HepG2 (cell line): ENCODE results near the gene DDOST. TPM values are rescaled to one million over a fixed set of nuclear protein-coding genes. Genes with fewer than 3 reads are reported as not detected.

Experiments
- ATAC-seq: fragments of 200-7000 bp; cut with Tn5 transposase; 3 replicates; pipeline ENCODE4 v1.9.1; 2020; ENCODE audit warnings: mild to moderate bottlenecking, moderate library complexity
- BruUV-seq: library from RNA; stranded (reverse); fragments of 400-500 nt; replicated peaks from 2 replicates; lab custom pipeline; 2021; lab: Mats Ljungman, UMichigan
- CTCF ChIA-PET: fragments of 300-600 bp; formaldehyde crosslinking; extraction: SDS; loops from one replicate; lab custom pipeline; 2021; ENCODE audit warnings: low total read pairs, inconsistent platforms, low intra/inter-chr PET ratio; lab: Yijun Ruan, JAX
- POLR2A ChIA-PET: fragments of 350-600 bp; sonication (Branson Sonifier 250); formaldehyde crosslinking; loops from one replicate; lab custom pipeline; 2020; ENCODE audit warnings: antibody characterized with exemption, inconsistent platforms; lab: Yijun Ruan, JAX
- DNase-seq: peaks from one replicate; pipeline ENCODE4 v3.0.0-alpha.2; 2015; ENCODE audit warnings: low spot score
- FAIRE-seq: peaks from 3 replicates; lab custom pipeline; 2011; peaks lifted over from hg19 to GRCh38; lab: Jason Lieb, UNC
- H2AFZ ChIP-seq: one replicate; pipeline ENCODE4 v1.6.1; 2011; ENCODE audit warnings: low read length, inconsistent platforms
- H3K27ac ChIP-seq: fragments of 300-600 bp; 3 replicates; pipeline ENCODE4 v1.8.0; 2011; ENCODE audit warnings: mixed run types, mild to moderate bottlenecking, mixed read lengths, low read length, inconsistent platforms; ENCODE audit not compliant: insufficient read depth; ENCODE audit errors: extremely low read length
- H3K27me3 ChIP-seq, 2 experiments: fragments of 200-600 bp in 1 of 2; 2 replicates in 1 of 2; 3 replicates in 1 of 2; pipeline versions ENCODE4 v1.6.0 to v1.8.0; 2011; ENCODE audit warnings: low read length in 2 of 2, mild to moderate bottlenecking in 2 of 2, moderate library complexity in 2 of 2, inconsistent platforms in 1 of 2; ENCODE audit not compliant: insufficient read depth in 2 of 2, control insufficient read depth in 1 of 2
- H3K36me3 ChIP-seq, 2 experiments: fragments of 200-600 bp in 1 of 2; replicated peaks in 1 of 2; 2 replicates in 1 of 2; 3 replicates in 1 of 2; pipeline versions ENCODE4 v1.5.1 to v1.8.0; 2011; ENCODE audit warnings: low read length in 2 of 2, inconsistent platforms in 1 of 2; ENCODE audit not compliant: insufficient read depth in 2 of 2, control insufficient read depth in 1 of 2
- H3K4me1 ChIP-seq: 2 replicates; pipeline ENCODE4 v1.5.1; 2012; ENCODE audit warnings: low read length, inconsistent platforms; ENCODE audit not compliant: insufficient read depth
- H3K4me2 ChIP-seq: 2 replicates; pipeline ENCODE4 v1.6.0; 2011; ENCODE audit warnings: low read depth, low read length, inconsistent platforms
- H3K4me3 ChIP-seq, 3 experiments: fragments of 200-600 bp in 1 of 3; sonication (generic), shearing (Covaris generic) in 1 of 3; replicated peaks in 1 of 3; 2 replicates each; pipeline ENCODE4 v1.5.1; 2011 to 2016; ENCODE audit warnings: low read length in 3 of 3, inconsistent platforms in 2 of 3, low read depth in 2 of 3, mild to moderate bottlenecking in 2 of 3, control low read depth in 1 of 3, mixed read lengths in 1 of 3; ENCODE audit not compliant: insufficient read depth in 1 of 3
- H3K79me2 ChIP-seq: one replicate; pipeline ENCODE4 v1.6.1; 2011; ENCODE audit warnings: low read length, inconsistent platforms; ENCODE audit not compliant: insufficient read depth
- H3K9ac ChIP-seq: 2 replicates; pipeline ENCODE4 v1.6.0; 2011; ENCODE audit warnings: mild to moderate bottlenecking, low read depth, low read length, inconsistent platforms; ENCODE audit not compliant: insufficient read depth
- H3K9me3 ChIP-seq: 2 replicates; pipeline ENCODE4 v1.5.1; 2012; ENCODE audit warnings: mild to moderate bottlenecking, low read length
- H4K20me1 ChIP-seq: 2 replicates; pipeline ENCODE4 v1.6.0; 2011; ENCODE audit warnings: inconsistent platforms, mild to moderate bottlenecking, low read length, moderate library complexity; ENCODE audit not compliant: insufficient read depth
- AGO2 ChIP-seq: fragments of 200-400 bp; formaldehyde crosslinking; optimal IDR thresholded peaks from 2 replicates; pipeline ENCODE3; 2017; ENCODE audit warnings: mild to moderate bottlenecking, low read depth, low read length, moderate library complexity
- HNF4A ChIP-seq: sonication (generic); formaldehyde crosslinking; IDR thresholded peaks from 2 replicates; pipeline ENCODE4 v1.4.0; 2020; ENCODE audit warnings: missing genetic modification reagents
- HNF4G ChIP-seq, 2 experiments: sonication (generic) in 1 of 2; formaldehyde crosslinking in 1 of 2; IDR thresholded peaks; 2 replicates each; pipeline versions ENCODE4 v1.4.0 to v1.6.1; 2011 to 2020; ENCODE audit warnings: borderline replicate concordance in 2 of 2, low read depth in 2 of 2, mild to moderate bottlenecking in 2 of 2, low read length in 1 of 2, missing genetic modification reagents in 1 of 2, moderate library complexity in 1 of 2
- NFATC3 ChIP-seq: sonication (generic); formaldehyde crosslinking; IDR thresholded peaks from 2 replicates; pipeline ENCODE4 v1.5.1; 2020; ENCODE audit warnings: mild to moderate bottlenecking, missing genetic modification reagents
- ONECUT2 ChIP-seq: sonication (generic); formaldehyde crosslinking; IDR thresholded peaks from 2 replicates; pipeline ENCODE4 v1.4.0; 2020; ENCODE audit warnings: missing genetic modification reagents
- RAD51 ChIP-seq: fragments of 450-650 bp; IDR thresholded peaks from 2 replicates; pipeline ENCODE4 v1.6.1; 2016; ENCODE audit warnings: borderline replicate concordance
- ZNF253 ChIP-seq: sonication (generic); formaldehyde crosslinking; IDR thresholded peaks from 2 replicates; pipeline ENCODE4 v1.8.0; 2022; ENCODE audit warnings: mild to moderate bottlenecking, missing genetic modification reagents, borderline replicate concordance
- WGBS: methylation state at CpG from one replicate; pipeline ENCODE4 v1.1.6; 2017; ENCODE audit warnings: low lambda C conversion rate; 5-methylcytosine and 5-hydroxymethylcytosine counted together
- in situ Hi-C: cut with HindIII; loops from 2 replicates; pipeline ENCODE4 v1.10.0; 2017; ENCODE audit warnings: low pct_unique_long_range_greater_than_20kb; ENCODE audit not compliant: extremely low pct_ligation_motif_present
- intact Hi-C: fragments of 100-400 bp; cut with micrococcal nuclease; formaldehyde crosslinking; loops from one replicate; pipeline ENCODE4 v1.10.0; 2022; ENCODE audit not compliant: unreplicated experiment
- polyA plus RNA-seq, 8 experiments: library from polyadenylated mRNA; depleted of rRNA in 3 of 8; stranded (reverse) in 7 of 8; unstranded in 1 of 8; fragments of >200 nt; fragmentation: Illumina TruSeq in 4 of 8; extraction: Trizol in 4 of 8; gene quantifications; 2 replicates each; pipeline versions ENCODE4 v1.2.1 to v1.2.3, GENCODE V29; 2011 to 2016; ENCODE audit warnings: low read depth in 4 of 8, missing spikeins in 1 of 8, mixed read lengths in 1 of 8; ENCODE audit not compliant: insufficient read depth in 1 of 8
- total RNA-seq, 5 experiments: library from RNA; depleted of rRNA; stranded (reverse); fragments of >200 nt; fragmentation: Illumina TruSeq; extraction: Trizol; gene quantifications; 2 replicates each; pipeline ENCODE4 v1.2.3, GENCODE V29; 2016; ENCODE audit warnings: low read depth in 1 of 5
- TF ChIP-seq, protein P1 (sequence below): sonication (generic); formaldehyde crosslinking; IDR thresholded peaks from 2 replicates; pipeline ENCODE4 v1.4.0; 2020; ENCODE audit warnings: missing genetic modification reagents
- TF ChIP-seq, protein P2 (sequence below): sonication (generic); formaldehyde crosslinking; IDR thresholded peaks from 2 replicates; pipeline ENCODE4 v1.8.0; 2023; ENCODE audit warnings: mild to moderate bottlenecking, missing genetic modification reagents
- TF ChIP-seq, protein P3 (sequence below): sonication (generic); formaldehyde crosslinking; conservative IDR thresholded peaks from 2 replicates; pipeline ENCODE4 v1.8.0; 2022; ENCODE audit warnings: missing genetic modification reagents

The DDOST gene
- total and polyA plus RNA-seq, 2 of the 13 experiments (the other 11 are each of a cell fraction or from before 2014, with no cell fraction given), result 335 to 494 TPM

DNA sequence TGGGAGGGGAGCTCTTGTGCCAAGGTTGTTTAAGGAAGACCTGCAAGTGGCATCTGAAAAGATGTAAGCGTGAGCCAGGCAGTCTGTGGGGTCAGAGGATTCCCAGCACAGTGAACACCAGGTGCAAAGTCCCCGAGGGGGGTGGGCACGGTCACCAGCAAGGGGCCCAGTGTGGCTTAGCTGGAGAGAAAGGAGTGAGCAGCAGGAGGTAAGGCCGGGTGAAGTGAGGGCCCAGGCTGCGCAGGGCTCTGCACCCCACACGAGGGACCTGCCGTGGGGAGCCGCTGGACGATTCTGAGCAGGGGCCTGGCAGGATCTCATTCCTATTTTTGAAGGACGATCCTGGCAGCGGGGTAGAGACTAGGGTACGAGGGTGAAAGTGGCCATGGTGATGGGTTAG lies 4.1 kb downstream of the DDOST start:
- 87% methylated on average over 12 of the region's 12 CpGs for WGBS
- DNase-seq, result no peak
- ATAC-seq, result no peak
- no peaks in the 10 kb centered on the region for H3K9me3 ChIP-seq
- FAIRE-seq, result no peak
- TF ChIP-seq, protein P1, sequence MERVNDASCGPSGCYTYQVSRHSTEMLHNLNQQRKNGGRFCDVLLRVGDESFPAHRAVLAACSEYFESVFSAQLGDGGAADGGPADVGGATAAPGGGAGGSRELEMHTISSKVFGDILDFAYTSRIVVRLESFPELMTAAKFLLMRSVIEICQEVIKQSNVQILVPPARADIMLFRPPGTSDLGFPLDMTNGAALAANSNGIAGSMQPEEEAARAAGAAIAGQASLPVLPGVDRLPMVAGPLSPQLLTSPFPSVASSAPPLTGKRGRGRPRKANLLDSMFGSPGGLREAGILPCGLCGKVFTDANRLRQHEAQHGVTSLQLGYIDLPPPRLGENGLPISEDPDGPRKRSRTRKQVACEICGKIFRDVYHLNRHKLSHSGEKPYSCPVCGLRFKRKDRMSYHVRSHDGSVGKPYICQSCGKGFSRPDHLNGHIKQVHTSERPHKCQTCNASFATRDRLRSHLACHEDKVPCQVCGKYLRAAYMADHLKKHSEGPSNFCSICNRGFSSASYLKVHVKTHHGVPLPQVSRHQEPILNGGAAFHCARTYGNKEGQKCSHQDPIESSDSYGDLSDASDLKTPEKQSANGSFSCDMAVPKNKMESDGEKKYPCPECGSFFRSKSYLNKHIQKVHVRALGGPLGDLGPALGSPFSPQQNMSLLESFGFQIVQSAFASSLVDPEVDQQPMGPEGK (CRISPR knock-in tag), result 0 out of 2 replicates have a peak, but pooled peaks have one; percentile 25
- TF ChIP-seq NFATC3, result no peak
- TF ChIP-seq ONECUT2 (CRISPR knock-in tag), result no peak
- no peak for TF ChIP-seq ZNF253 (CRISPR knock-in tag)
- TF ChIP-seq, protein P2, sequence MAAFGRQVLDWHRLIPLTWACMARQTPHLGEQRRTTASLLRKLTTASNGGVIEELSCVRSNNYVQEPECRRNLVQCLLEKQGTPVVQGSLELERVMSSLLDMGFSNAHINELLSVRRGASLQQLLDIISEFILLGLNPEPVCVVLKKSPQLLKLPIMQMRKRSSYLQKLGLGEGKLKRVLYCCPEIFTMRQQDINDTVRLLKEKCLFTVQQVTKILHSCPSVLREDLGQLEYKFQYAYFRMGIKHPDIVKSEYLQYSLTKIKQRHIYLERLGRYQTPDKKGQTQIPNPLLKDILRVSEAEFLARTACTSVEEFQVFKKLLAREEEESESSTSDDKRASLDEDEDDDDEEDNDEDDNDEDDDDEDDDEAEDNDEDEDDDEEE (CRISPR knock-in tag), result no peak
- TF ChIP-seq HNF4A (CRISPR knock-in tag), result peak; percentile 46; the same call in 1 of the 2 replicates
- peak; percentile 35 for TF ChIP-seq AGO2
- TF ChIP-seq, protein P3, sequence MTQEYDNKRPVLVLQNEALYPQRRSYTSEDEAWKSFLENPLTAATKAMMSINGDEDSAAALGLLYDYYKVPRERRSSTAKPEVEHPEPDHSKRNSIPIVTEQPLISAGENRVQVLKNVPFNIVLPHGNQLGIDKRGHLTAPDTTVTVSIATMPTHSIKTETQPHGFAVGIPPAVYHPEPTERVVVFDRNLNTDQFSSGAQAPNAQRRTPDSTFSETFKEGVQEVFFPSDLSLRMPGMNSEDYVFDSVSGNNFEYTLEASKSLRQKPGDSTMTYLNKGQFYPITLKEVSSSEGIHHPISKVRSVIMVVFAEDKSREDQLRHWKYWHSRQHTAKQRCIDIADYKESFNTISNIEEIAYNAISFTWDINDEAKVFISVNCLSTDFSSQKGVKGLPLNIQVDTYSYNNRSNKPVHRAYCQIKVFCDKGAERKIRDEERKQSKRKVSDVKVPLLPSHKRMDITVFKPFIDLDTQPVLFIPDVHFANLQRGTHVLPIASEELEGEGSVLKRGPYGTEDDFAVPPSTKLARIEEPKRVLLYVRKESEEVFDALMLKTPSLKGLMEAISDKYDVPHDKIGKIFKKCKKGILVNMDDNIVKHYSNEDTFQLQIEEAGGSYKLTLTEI, result no peak
- peak; percentile 28; the same call in 1 of the 2 replicates for TF ChIP-seq HNF4G (IDR thresholded peaks at IDR 0.05; ENCODE audit: borderline replicate concordance, low read depth, low read length)
- no peak for TF ChIP-seq HNF4G (CRISPR knock-in tag; IDR thresholded peaks at IDR 0.05; ENCODE audit: borderline replicate concordance, low read depth)
- no peak for TF ChIP-seq RAD51
- H3K79me2 ChIP-seq, result peaks cover 48% of the 10 kb centered on the region
- H4K20me1 ChIP-seq, result no peaks in the 10 kb centered on the region
- BruUV-seq, result no TSS peak
- no peak overlapping the region for H2AFZ ChIP-seq
- H3K36me3 ChIP-seq, result peaks cover 41 to 67% of the 10 kb centered on the region in 2 experiments
- ChIA-PET POLR2A (no interaction called here), CTCF (no interaction called here)
- H3K4me1 ChIP-seq, result peaks cover 40% of the 10 kb centered on the region
- intact Hi-C loops, result no loop called here
- H3K27ac ChIP-seq, result peak overlapping the region; percentile 2
- H3K27me3 ChIP-seq, result no peaks in the 10 kb centered on the region; a peak in 1 of 5 replicates
- no peak overlapping the region for H3K9ac ChIP-seq
- in situ Hi-C loops, result no loop called here
- no peak overlapping the region; the same call in 1 of the 2 replicates for H3K4me2 ChIP-seq
- H3K4me3 ChIP-seq, result no peak overlapping the region
